ENCODE data around the gene LHX3.

Gene LHX3

GRCh38 chr9:136179101-136179616, 25.8 kb downstream of the LHX3 start:
- no peak for TF ChIP-seq CTCF (IDR thresholded peaks at IDR 0.05; ENCODE audit: low read depth, low read length, missing control alignments)
- Histone ChIP-seq H3K27me3 (replicated peaks) (peaks cover 10% of the 10 kb centered on the region), H3K36me3 (replicated peaks) (no peaks in the 10 kb centered on the region), H3K4me3 (ENCODE audit: low read depth, low read length) (no peak overlapping the region), H3K27ac (no peak overlapping the region)
- in situ Hi-C loops (cut with HindIII; ENCODE audit: low pct_ligation_motif_present, low sequenced_read_pairs): no loop called here
- DNase-seq: no peak

DNA sequence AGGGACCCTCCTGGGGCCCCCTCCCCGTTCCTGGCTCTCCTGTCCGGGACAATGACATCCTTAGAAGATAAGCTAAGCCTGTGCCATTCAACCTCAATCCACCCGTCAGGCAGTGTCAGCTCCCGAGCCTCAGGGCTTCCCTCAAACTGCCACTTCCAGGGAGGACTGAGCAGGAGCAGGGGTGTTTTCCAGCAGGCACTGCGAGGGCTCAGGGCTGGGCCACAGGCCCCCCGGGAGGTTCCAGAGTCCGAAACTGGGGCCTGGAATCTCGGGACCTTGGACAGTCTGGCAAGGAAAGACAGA, 26.2 kb downstream of the LHX3 start:
- DNase-seq: no peak
- Histone ChIP-seq H3K4me3 (ENCODE audit: low read depth, low read length) (no peak overlapping the region), H3K27ac (no peak overlapping the region), H3K36me3 (replicated peaks) (no peaks in the 10 kb centered on the region), H3K27me3 (replicated peaks) (peaks cover 10% of the 10 kb centered on the region)
- in situ Hi-C loops (cut with HindIII; ENCODE audit: low pct_ligation_motif_present, low sequenced_read_pairs): no loop called here
- no peak for TF ChIP-seq CTCF (IDR thresholded peaks at IDR 0.05; ENCODE audit: low read depth, low read length, missing control alignments)

GRCh38 chr9:136178061-136178772, 26.7 kb downstream of the LHX3 start:
- no peak overlapping the region for H3K27ac ChIP-seq
- no peaks in the 10 kb centered on the region for H3K36me3 ChIP-seq (replicated peaks)
- TF ChIP-seq CTCF (IDR thresholded peaks at IDR 0.05; ENCODE audit: low read depth, low read length, missing control alignments): no peak
- no peak for DNase-seq
- no peak overlapping the region for H3K4me3 ChIP-seq (ENCODE audit: low read depth, low read length)
- in situ Hi-C loops (cut with HindIII; ENCODE audit: low pct_ligation_motif_present, low sequenced_read_pairs): no loop called here
- H3K27me3 ChIP-seq (replicated peaks): peaks cover 10% of the 10 kb centered on the region

DNA sequence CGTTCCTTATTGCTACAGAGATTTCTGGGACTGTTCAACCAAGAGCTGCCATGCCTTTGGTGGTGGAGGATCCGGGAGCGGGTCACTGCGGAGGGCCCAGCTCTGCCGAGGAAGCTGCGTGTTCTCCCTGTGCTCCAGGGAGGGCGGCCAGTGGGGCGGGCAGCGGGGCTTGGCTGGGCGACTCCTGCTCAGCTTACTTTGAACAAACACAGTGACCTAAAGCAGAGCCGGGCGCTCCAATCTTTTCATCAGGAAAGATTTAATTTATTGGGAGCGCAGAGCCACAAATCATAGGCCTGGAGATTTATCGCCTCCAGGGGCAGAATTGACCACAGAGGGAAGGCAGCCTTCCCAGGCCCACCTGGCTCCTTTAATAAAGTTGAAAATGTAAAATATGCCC, 27.7 kb downstream of the LHX3 start:
- in situ Hi-C loops (cut with HindIII; ENCODE audit: low pct_ligation_motif_present, low sequenced_read_pairs): no loop called here
- Histone ChIP-seq H3K36me3 (replicated peaks) (no peaks in the 10 kb centered on the region), H3K4me3 (ENCODE audit: low read depth, low read length) (no peak overlapping the region), H3K27ac (no peak overlapping the region), H3K27me3 (replicated peaks) (peaks cover 10% of the 10 kb centered on the region)
- TF ChIP-seq CTCF (IDR thresholded peaks at IDR 0.05; ENCODE audit: low read depth, low read length, missing control alignments): no peak
- DNase-seq: no peak

GRCh38 chr9:136175616-136176197, 29.2 kb downstream of the LHX3 start:
- no peak overlapping the region for H3K27ac ChIP-seq
- no peak for DNase-seq
- no peak overlapping the region for H3K4me3 ChIP-seq (ENCODE audit: low read depth, low read length)
- TF ChIP-seq CTCF (IDR thresholded peaks at IDR 0.05; ENCODE audit: low read depth, low read length, missing control alignments): no peak
- peaks cover 14% of the 10 kb centered on the region for H3K27me3 ChIP-seq (replicated peaks)
- in situ Hi-C loops (cut with HindIII; ENCODE audit: low pct_ligation_motif_present, low sequenced_read_pairs): no loop called here
- no peaks in the 10 kb centered on the region for H3K36me3 ChIP-seq (replicated peaks)
